Measurements from ENCODE around the gene ABTB2. TPM values are rescaled to one million over a fixed set of nuclear protein-coding genes. Genes with fewer than 3 reads are reported as not detected.

ABTB2 gene
- total RNA-seq, 1 experiment from 2014 or later = 5.5 TPM

- peaks cover 0 to 3% (median 0%) of the 10 kb centered on the region in 3 experiments; a peak in 2 of 7 replicates for H3K36me3 Mint-ChIP-seq (ENCODE audit: insufficient read depth in 1 of 3, low read depth in 3 of 3)
- no peak overlapping the region for H2BK120ac ChIP-seq (ENCODE audit: low read depth, low read length, poor library complexity, severe bottlenecking)
Measured at GRCh38 chr11:34169686-34170085, 188.1 kb downstream of the ABTB2 start.

More at GRCh38 chr11:34169686-34170085, 188.1 kb downstream of the ABTB2 start:
- Histone ChIP-seq H3K9me3 (ENCODE audit: control insufficient read depth, low read depth, low read length) (no peaks in the 10 kb centered on the region), H2BK15ac (ENCODE audit: low read depth, low read length) (no peak overlapping the region), H2BK12ac (ENCODE audit: insufficient read length, low read depth, low read length) (no peak overlapping the region), H3K79me2 (ENCODE audit: insufficient read depth, low read length) (no peaks in the 10 kb centered on the region), H3K9ac (ENCODE audit: extremely low read depth, insufficient read length, low read length) (no peak overlapping the region), H3K18ac (ENCODE audit: insufficient read length, low read depth, low read length) (no peak overlapping the region), H3K4ac (ENCODE audit: low read depth, low read length) (no peak overlapping the region), H3K14ac (ENCODE audit: insufficient read depth, low read length) (no peak overlapping the region), H2AFZ (ENCODE audit: low read length) (no peak overlapping the region), H3K23me2 (ENCODE audit: insufficient read length, low read depth, low read length, poor library complexity, severe bottlenecking) (no peaks in the 10 kb centered on the region), H4K91ac (ENCODE audit: insufficient read length, low read depth, low read length) (no peak overlapping the region), H3K4me1 (ENCODE audit: insufficient read depth, low read length) (no peaks in the 10 kb centered on the region), H4K20me1 (ENCODE audit: control insufficient read depth, insufficient read depth, insufficient read length) (no peaks in the 10 kb centered on the region), H4K8ac (replicated peaks; ENCODE audit: insufficient read length, low read depth, low read length) (no peak overlapping the region), H3K56ac (ENCODE audit: insufficient read length, low read depth, low read length) (no peak overlapping the region), H3K27ac (ENCODE audit: insufficient read length, low read depth, low read length) (no peak overlapping the region), H3K4me2 (ENCODE audit: insufficient read depth, insufficient read length, low read length) (no peak overlapping the region), H4K5ac (ENCODE audit: insufficient read length, low read depth, low read length) (no peak overlapping the region), H2AK5ac (ENCODE audit: insufficient read length, low read length) (no peak overlapping the region), H3K79me1 (ENCODE audit: insufficient read depth, low read depth, low read length, poor library complexity, severe bottlenecking) (no peaks in the 10 kb centered on the region), H2BK20ac (ENCODE audit: low read depth, low read length, poor library complexity, severe bottlenecking) (no peak overlapping the region), H2BK5ac (ENCODE audit: insufficient read length, low read length) (no peak overlapping the region), H3T11ph (ENCODE audit: low read length) (no peak overlapping the region), H3K27me3 (ENCODE audit: insufficient read depth, low read length) (no peaks in the 10 kb centered on the region; the same call in 1 of the 2 replicates), H3K23ac (ENCODE audit: insufficient read length, low read depth, low read length) (no peak overlapping the region)
- TF ChIP-seq, protein P1, sequence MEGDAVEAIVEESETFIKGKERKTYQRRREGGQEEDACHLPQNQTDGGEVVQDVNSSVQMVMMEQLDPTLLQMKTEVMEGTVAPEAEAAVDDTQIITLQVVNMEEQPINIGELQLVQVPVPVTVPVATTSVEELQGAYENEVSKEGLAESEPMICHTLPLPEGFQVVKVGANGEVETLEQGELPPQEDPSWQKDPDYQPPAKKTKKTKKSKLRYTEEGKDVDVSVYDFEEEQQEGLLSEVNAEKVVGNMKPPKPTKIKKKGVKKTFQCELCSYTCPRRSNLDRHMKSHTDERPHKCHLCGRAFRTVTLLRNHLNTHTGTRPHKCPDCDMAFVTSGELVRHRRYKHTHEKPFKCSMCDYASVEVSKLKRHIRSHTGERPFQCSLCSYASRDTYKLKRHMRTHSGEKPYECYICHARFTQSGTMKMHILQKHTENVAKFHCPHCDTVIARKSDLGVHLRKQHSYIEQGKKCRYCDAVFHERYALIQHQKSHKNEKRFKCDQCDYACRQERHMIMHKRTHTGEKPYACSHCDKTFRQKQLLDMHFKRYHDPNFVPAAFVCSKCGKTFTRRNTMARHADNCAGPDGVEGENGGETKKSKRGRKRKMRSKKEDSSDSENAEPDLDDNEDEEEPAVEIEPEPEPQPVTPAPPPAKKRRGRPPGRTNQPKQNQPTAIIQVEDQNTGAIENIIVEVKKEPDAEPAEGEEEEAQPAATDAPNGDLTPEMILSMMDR (conservative IDR thresholded peaks at IDR 0.05) = no peak
- WGBS (ENCODE audit: extremely low coverage, insufficient read length, low lambda C conversion rate) = no CpG with 5 or more reads among the region's 8 CpGs
- no peak for DNase-seq
- peak overlapping the region in 1 of 3 experiments; percentile 7; a peak in 1 of 7 replicates for H3K27ac Mint-ChIP-seq
- H3K4me1 Mint-ChIP-seq = peaks cover 2 to 5% of the 10 kb centered on the region in 2 experiments
- H3K27me3 Mint-ChIP-seq (ENCODE audit: low read depth) = peaks cover 5% of the 10 kb centered on the region; the same call in 1 of the 2 replicates
- no peak overlapping the region for H3K4me3 Mint-ChIP-seq
- no peaks in the 10 kb centered on the region for H3K9me3 Mint-ChIP-seq
